Inflammatory macrophage treated with lipopolysaccharide for 1 hour (primary cell): ENCODE measurements around the gene TRIM54.
"Not testable (repeated sequence)": the region's sequence is repeated elsewhere in the genome, so short reads cannot be mapped to it uniquely, and the experiment has no call there.

Experiments
- DNase-seq, 2 donors: peaks; one replicate each; pipeline ENCODE4 v3.0.0-alpha.2; 2020 to 2022

The TRIM54 gene

DNA sequence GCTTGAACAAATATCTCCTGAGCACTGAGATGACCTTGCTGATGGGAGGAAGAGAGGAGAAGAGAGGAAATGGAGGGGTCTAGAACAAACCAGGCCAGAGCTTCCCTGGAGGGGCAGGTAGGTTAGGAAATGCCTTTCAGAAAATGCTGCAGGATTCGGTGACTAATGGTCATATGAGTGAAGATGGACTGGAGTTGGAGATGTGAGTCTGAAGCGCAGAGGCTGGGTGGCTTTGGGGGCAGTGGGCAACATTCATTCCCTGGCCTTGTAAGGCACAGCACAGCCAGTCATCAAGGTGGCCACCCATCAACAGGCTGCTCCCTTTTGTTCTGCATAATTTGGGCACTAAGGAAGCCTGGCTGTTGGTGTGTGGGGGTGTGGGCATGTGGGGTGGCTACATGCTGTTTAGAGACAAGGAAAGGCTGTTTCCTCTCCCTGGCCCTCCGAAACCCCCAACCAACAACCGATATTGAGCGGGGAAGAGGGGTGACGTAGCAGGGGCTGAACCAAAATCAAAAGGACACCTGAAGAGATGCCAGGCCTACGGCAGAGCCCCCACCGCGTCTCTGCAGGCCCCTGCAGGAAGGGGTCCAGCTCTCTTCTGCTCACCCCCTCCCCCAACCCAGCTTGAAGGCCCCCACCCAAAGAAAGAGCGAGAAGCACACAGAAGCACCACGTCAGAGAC is 20.8 kb upstream of the TRIM54 start:
- no peak for DNase-seq

- no peak for DNase-seq
Observed at GRCh38 chr2:27261926-27262298, 20.3 kb upstream of the TRIM54 start.

GRCh38 chr2:27262379-27263286 is 19.6 kb upstream of the TRIM54 start, which contains the start of gene SLC30A3:
SLC30A3 (minus strand) TSS chr2:27263047; CDS start chr2:27262906, 141 bp downstream.
- DNase-seq, result peak; percentile 65 to 72

- no peak for DNase-seq
Observed at GRCh38 chr2:27263287-27264252, 18.7 kb upstream of the TRIM54 start.

GRCh38 chr2:27264253-27264752 is 17.9 kb upstream of the TRIM54 start:
- DNase-seq, result no peak

DNA sequence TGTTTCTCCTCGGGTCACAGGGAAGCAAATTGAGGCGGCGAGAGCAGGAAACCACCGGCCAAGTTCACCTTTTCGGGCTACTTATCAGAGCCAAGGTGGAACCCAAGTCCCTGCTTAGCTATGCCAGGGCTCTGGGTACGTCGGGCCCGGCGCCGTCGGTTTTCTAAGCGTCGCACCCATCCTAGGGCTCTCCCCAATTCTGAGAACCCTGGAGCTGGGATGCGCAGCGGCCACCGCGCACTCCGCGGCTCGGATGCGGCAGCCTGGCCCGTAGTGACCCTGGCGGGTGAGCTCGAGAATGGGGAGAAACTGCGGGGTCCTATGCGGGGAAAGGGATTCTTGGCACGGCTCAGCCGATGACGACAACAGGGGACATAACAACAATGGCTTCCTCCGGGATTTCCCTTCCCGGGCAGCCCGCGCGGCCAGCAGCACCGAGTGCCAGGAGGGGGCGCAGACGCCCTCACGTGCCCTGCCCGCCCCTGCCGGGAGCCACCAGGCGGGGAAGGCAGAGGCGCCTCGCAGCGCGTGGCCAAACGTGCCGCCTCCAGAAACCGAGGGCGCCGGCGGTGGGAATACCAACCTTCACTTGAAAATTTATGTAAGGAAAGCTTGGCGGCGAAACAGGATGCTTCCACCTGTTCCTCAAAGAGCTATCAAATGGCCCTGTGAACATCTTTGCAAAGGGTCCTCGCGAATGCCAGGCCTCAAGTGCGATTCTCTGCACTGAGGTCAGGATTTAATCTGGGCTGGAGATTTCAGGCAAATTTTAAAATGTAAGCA is 17.3 kb upstream of the TRIM54 start:
- DNase-seq, result peak; percentile 37 to 72

GRCh38 chr2:27265536-27265870 is 16.7 kb upstream of the TRIM54 start:
- no peak for DNase-seq

DNA sequence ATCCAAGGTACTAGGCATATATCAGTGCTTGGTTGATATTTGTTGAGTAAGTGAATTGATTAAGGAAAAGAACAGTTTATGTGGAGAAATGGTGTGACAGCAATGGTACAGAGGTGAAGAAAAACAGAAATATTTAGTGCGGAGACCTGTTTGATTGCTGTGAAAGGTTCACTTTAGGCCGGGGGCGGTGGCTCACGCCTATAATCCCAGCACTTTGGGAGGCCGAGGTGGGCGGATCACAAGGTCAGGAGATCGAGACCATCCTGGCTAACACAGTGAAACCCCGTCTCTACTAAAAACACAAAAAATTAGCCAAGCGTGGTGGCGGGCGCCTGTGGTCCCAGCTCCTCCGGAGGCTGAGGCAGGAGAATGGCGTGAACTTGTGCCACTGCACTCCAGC is 13.9 kb upstream of the TRIM54 start:
- not testable (repeated sequence) for DNase-seq

DNA sequence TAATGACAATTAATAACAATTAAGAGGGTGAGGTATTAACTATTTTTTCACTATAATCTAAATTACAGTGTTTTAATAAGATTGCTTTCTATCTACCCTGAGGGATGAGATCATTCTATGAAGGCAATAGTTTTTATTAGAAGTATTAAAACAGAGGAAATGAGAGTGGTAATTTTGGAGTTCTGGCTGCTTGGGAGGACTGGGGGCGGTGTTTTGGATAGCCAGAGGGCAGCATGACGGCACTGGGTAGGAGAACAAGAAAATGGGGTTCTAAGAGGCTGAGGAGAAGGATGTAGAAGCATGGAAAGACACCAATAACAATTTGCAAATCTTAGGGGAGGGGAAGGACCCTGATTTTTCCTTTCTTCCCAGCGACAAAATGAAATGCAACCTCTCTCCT is 12.1 kb upstream of the TRIM54 start:
- peak in 1 of 2 donors; percentile 56 for DNase-seq

DNA sequence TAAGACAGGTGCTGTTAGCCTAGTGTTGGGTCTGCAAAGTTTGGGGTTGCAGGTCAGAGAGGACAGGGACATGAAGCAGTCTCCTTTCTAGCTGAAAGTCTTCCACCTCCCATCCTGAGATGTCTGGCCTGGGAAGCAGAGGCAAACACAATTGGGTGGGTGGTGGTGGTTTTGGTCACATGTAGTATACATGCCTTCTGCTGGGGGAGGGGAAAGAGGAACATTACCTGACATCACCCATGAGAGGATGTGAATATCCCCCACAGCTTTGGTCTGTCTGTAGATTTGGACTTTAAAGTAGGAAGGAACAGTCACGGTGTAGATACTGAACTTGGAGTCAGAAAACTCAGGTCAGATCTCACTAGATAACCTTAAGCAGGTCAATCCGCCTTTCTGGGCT is 11.6 kb upstream of the TRIM54 start:
- DNase-seq, result peak; percentile 33 to 72

DNA sequence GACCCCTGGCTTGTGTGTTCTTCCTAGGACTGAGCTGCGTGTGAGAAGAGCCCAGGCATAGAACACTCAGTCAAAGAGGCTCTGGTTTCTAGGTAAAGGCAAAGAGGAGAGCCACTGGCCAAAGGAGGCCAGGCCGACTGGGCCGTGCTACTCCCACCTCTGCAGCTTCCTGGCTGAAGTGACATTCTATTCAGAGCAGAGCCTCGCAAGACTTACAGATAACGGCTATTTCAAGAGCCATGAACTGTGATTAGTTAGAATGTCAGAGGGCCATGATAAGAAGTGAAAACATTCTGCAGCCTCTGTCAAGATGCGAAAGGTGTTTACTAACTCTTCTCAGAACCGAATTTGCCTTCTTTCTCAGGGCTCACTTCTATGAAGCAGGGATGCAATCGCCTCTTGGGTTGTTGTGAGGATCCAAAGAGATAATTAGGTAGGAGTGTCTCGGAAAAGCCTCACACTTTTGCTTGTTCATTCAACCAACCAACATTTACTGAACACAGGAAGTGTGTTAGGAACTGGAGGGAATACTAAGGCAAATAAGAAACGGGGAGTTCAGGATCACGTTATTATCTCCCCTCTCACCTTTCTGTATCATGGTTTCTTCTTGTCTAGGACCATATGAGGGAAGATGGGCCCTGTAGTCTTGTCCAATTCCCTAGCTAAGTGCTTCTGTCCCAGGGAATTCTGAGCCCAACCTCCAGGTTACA is 10.4 kb upstream of the TRIM54 start:
- no peak for DNase-seq

DNA sequence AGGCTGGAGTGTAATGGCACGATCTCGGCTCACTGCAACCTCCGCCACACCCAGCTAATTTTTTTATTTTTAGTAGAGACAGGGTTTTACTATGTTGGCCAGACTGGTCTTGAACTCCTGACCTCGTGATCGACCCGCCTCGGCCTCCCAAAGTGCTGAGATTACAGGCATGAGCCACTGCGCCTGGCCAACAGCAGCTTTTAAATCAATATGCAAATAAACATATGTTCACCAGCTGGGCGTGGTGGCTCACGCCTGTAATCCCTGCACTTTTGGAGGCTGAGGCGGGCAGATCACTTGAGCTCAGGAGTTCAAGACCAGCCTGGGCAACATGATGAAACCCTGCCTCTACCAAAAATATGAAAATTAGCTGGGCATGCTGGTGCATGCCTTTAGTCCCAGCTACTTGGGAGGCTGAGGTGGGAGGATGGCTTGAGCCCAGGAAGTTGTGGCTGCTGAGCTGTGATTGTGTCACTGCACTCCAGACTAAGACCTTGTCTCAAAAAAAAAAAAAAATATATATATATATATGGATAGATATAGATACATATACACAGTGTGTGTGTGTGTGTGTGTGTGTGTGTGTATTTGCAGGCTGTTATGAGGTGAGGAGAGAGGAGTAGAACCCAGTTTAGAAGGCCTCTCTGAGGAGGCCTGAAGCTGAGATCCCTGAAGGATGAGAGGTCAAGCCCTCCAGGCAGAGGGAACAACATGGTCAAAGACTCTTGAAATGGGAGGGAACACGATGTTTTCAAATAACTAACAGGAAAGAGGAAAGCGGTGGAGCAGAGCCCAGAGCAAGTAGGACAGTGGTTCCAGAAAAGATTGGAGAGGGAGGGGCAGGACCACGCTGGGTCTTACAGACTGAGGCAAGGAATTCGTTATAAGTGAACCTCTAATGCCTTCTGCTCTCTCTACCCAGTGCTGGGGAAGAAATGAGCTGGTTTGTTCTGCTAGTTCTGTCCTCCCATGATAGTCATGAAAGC is 9.4 kb upstream of the TRIM54 start:
- DNase-seq, result not testable (repeated sequence)

GRCh38 chr2:27275211-27276150 is 6.7 kb upstream of the TRIM54 start, which contains the start of gene DNAJC5G:
DNAJC5G (plus strand) TSS chr2:27275433; CDS start chr2:27276729, 1,296 bp downstream.
- DNase-seq, result no peak

DNA sequence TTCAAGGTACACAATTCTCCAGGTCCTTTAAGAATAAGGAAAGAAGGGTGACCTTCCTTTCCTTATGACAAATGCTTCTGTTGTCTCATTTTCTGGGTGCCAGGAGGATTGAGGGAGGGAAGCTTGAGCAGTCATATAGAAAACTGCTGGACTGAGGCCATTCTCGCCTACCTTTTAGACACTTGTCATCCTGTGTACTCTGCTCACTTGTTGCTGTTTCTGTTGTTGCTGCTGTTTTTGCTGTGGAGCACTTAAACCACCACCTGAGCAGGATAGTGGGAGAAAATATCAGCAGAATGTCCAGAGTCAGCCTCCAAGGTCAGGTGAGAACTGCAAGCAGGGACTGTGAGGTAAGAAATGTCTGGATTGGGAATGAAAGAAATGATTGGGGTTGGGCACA is 4.2 kb upstream of the TRIM54 start:
- no peak for DNase-seq

DNA sequence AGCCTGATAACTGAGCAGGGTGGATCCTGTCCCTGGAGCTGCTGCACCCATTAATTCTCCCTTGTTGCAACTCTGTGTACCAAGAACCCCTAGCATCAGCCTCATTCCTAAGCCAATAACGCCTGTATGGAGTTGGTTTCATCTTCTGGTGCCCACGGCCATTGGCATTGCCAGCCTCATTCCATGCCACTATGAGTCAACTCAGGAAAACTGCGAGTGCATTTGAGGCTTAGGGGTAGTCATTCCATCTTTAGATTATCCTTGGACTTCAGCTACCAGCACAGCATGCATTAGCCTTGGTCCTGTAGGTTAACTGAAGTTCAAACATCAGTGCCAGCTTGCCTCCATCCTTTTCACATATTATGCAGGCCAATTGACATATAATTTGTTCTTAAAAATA is 1.4 kb upstream of the TRIM54 start:
- no peak for DNase-seq

GRCh38 chr2:27281442-27281841 is 787 bp upstream of the TRIM54 start:
- DNase-seq, result peak in 1 of 2 donors; percentile 41

DNA sequence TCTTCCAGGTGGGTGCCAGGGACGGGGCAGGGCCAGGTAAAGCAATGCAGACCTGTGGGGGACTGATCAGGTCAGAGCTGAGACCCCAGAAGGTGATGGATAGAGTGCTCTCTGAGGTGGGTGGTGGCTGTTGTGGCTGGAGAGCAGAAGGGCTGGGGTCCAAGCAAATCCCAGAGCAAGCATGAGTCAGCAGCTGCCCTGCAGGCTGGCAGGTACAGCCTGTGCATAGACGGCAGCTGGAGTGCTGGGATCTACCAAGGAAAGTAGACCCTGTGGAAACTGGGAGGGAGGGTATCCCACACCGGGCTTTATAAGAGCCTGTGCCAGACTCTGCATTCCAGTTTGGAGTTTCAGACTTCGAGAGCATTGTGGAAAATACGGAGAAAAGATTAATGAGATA is 663 bp downstream of the TRIM54 start:
- no peak for DNase-seq

- no peak for DNase-seq
Observed at GRCh38 chr2:27284996-27285395, 2.8 kb downstream of the TRIM54 start.

GRCh38 chr2:27285481-27285880 is 3.3 kb downstream of the TRIM54 start:
- no peak for DNase-seq
